ENCODE results near the gene LY6G6D. TPM values are rescaled to one million over a fixed set of nuclear protein-coding genes. Genes with fewer than 3 reads are reported as not detected.

LY6G6D gene
- total RNA-seq, 1 donor from 2014 or later: not detected

- H3K27me3 Mint-ChIP-seq (ENCODE audit: low read depth): no peaks in the 10 kb centered on the region
- peaks cover 9% of the 10 kb centered on the region for H3K36me3 Mint-ChIP-seq (ENCODE audit: low read depth)
- no peaks in the 10 kb centered on the region for H3K9me3 Mint-ChIP-seq
- TF ChIP-seq CTCF (conservative IDR thresholded peaks at IDR 0.05): peak; percentile 30
- peaks cover 86% of the 10 kb centered on the region for H3K4me1 Mint-ChIP-seq
- H3K4me3 Mint-ChIP-seq: peak overlapping the region; percentile 93
- H3K27ac Mint-ChIP-seq (ENCODE audit: unreplicated experiment): peak overlapping the region; percentile 100
- DNase-seq (ENCODE audit: low read depth, low spot score): no peak
These were observed 23.1 kb downstream of the LY6G6D start for GRCh38 chr6:31737991-31738979.

- Mint-ChIP-seq H3K27me3 (ENCODE audit: low read depth) (no peaks in the 10 kb centered on the region), H3K36me3 (ENCODE audit: low read depth) (peaks cover 11% of the 10 kb centered on the region), H3K27ac (ENCODE audit: unreplicated experiment) (peak within 1 kb of the TSS; percentile 99), H3K4me1 (peaks cover 80% of the 10 kb centered on the region), H3K9me3 (no peaks in the 10 kb centered on the region), H3K4me3 (peak within 1 kb of the TSS; percentile 93)
- DNase-seq (ENCODE audit: low read depth, low spot score): peak; percentile 95
- TF ChIP-seq CTCF (conservative IDR thresholded peaks at IDR 0.05): no peak
These were observed 24.7 kb downstream of the LY6G6D start, which contains the start of gene MSH5 for GRCh38 chr6:31739639-31740396. MSH5 (plus strand) TSS chr6:31740005; CDS start chr6:31740467, 462 bp downstream.

GRCh38 chr6:31740397-31741223 is 25.5 kb downstream of the LY6G6D start:
- TF ChIP-seq CTCF (conservative IDR thresholded peaks at IDR 0.05): no peak
- Mint-ChIP-seq H3K36me3 (ENCODE audit: low read depth) (peaks cover 11% of the 10 kb centered on the region), H3K4me3 (peak overlapping the region; percentile 93)

GRCh38 chr6:31741815-31742214 is 26.7 kb downstream of the LY6G6D start:
- no peak overlapping the region for H3K27ac Mint-ChIP-seq (ENCODE audit: unreplicated experiment)
- no peaks in the 10 kb centered on the region for H3K27me3 Mint-ChIP-seq (ENCODE audit: low read depth)
- no peaks in the 10 kb centered on the region for H3K9me3 Mint-ChIP-seq
- no peak for DNase-seq (ENCODE audit: low read depth, low spot score)
- no peak for TF ChIP-seq CTCF (conservative IDR thresholded peaks at IDR 0.05)
- peaks cover 11% of the 10 kb centered on the region for H3K36me3 Mint-ChIP-seq (ENCODE audit: low read depth)
- H3K4me3 Mint-ChIP-seq: peak overlapping the region; percentile 73
- peaks cover 68% of the 10 kb centered on the region for H3K4me1 Mint-ChIP-seq

More at GRCh38 chr6:31740397-31741223, 25.5 kb downstream of the LY6G6D start:
- Mint-ChIP-seq H3K9me3 (no peaks in the 10 kb centered on the region), H3K4me1 (peaks cover 79% of the 10 kb centered on the region), H3K27ac (ENCODE audit: unreplicated experiment) (peak overlapping the region; percentile 99), H3K27me3 (ENCODE audit: low read depth) (no peaks in the 10 kb centered on the region)
- DNase-seq (ENCODE audit: low read depth, low spot score): no peak

GRCh38 chr6:31742894-31743293 is 27.7 kb downstream of the LY6G6D start:
- H3K4me1 Mint-ChIP-seq: peaks cover 63% of the 10 kb centered on the region
- H3K36me3 Mint-ChIP-seq (ENCODE audit: low read depth): peaks cover 16% of the 10 kb centered on the region
- H3K27me3 Mint-ChIP-seq (ENCODE audit: low read depth): no peaks in the 10 kb centered on the region
- peak overlapping the region; percentile 64 for H3K4me3 Mint-ChIP-seq
- no peak for TF ChIP-seq CTCF (conservative IDR thresholded peaks at IDR 0.05)
- no peaks in the 10 kb centered on the region for H3K9me3 Mint-ChIP-seq
- H3K27ac Mint-ChIP-seq (ENCODE audit: unreplicated experiment): no peak overlapping the region
- DNase-seq (ENCODE audit: low read depth, low spot score): no peak

Data from neural crest cell (in vitro differentiated cells).